Loucy (cell line): ENCODE data around the gene PKHD1.

ENCODE experiments used
- H2AFZ ChIP-seq: fragments of 200-600 bp; sonication (generic); 2 replicates; pipeline ENCODE4 v1.6.0; 2016; ENCODE audit warnings: antibody characterized with exemption, mild to moderate bottlenecking, low read length, moderate library complexity
- H3F3A ChIP-seq: fragments of 200-600 bp; 2 replicates; pipeline ENCODE4 v1.6.0; 2016; ENCODE audit warnings: antibody characterized with exemption, low read depth, mild to moderate bottlenecking
- H3K27me3 ChIP-seq: fragments of 200-600 bp; sonication (generic); 2 replicates; pipeline ENCODE4 v1.6.1; 2014; ENCODE audit warnings: low read length, mild to moderate bottlenecking; ENCODE audit not compliant: insufficient read depth, poor library complexity, severe bottlenecking
- H3K36me3 ChIP-seq: fragments of 200-600 bp; sonication (generic); 2 replicates; pipeline ENCODE4 v1.6.1; 2016; ENCODE audit warnings: low read length; ENCODE audit not compliant: insufficient read depth
- H3K4me1 ChIP-seq: fragments of 200-600 bp; sonication (generic); 2 replicates; pipeline ENCODE4 v1.5.1; 2014; ENCODE audit warnings: low read length, mild to moderate bottlenecking; ENCODE audit not compliant: insufficient read depth, poor library complexity, severe bottlenecking
- H3K4me2 ChIP-seq: fragments of 200-600 bp; sonication (generic); 2 replicates; pipeline ENCODE4 v1.6.0; 2014; ENCODE audit warnings: antibody characterized with exemption, low read length, low read depth, mild to moderate bottlenecking; ENCODE audit not compliant: poor library complexity, severe bottlenecking
- H3K4me3 ChIP-seq: fragments of 200-600 bp; sonication (generic); 2 replicates; pipeline ENCODE4 v1.5.1; 2014; ENCODE audit warnings: low read length, mild to moderate bottlenecking, mixed read lengths; ENCODE audit not compliant: poor library complexity, severe bottlenecking
- H3K79me2 ChIP-seq: fragments of 200-600 bp; sonication (generic); 2 replicates; pipeline ENCODE4 v1.6.1; 2014; ENCODE audit warnings: low read length; ENCODE audit not compliant: insufficient read depth
- H3K9ac ChIP-seq: fragments of 200-600 bp; sonication (generic); 2 replicates; pipeline ENCODE4 v1.6.0; 2014; ENCODE audit warnings: mild to moderate bottlenecking, low read depth, low read length, moderate library complexity; ENCODE audit not compliant: poor library complexity, severe bottlenecking
- H3K9me2 ChIP-seq: fragments of 200-600 bp; sonication (generic); replicated peaks from 2 replicates; pipeline ENCODE4 v1.6.1; 2016; ENCODE audit warnings: low read depth, low read length, mixed read lengths
- H3K9me3 ChIP-seq: fragments of 200-600 bp; sonication (generic); 2 replicates; pipeline ENCODE4 v1.6.1; 2014; ENCODE audit warnings: mild to moderate bottlenecking, antibody characterized with exemption, low read length, low read depth; ENCODE audit not compliant: insufficient read depth
- H4K20me1 ChIP-seq: fragments of 200-600 bp; sonication (generic); 2 replicates; pipeline ENCODE4 v1.6.0; 2014; ENCODE audit warnings: antibody characterized with exemption, low read length, mild to moderate bottlenecking; ENCODE audit not compliant: insufficient read depth, poor library complexity, severe bottlenecking
- CTCF ChIP-seq: fragments of 200-600 bp; sonication (generic); conservative IDR thresholded peaks from 2 replicates; pipeline ENCODE4 v1.5.1; 2014; ENCODE audit warnings: mild to moderate bottlenecking, antibody characterized with exemption, low read length
- EZH2phosphoT487 ChIP-seq: fragments of 200-600 bp; IDR thresholded peaks from 2 replicates; pipeline ENCODE4 v1.6.1; 2018; ENCODE audit warnings: antibody characterized with exemption, mild to moderate bottlenecking, moderate library complexity, borderline replicate concordance

Gene PKHD1

GRCh38 chr6:52045033-52045432, 42.4 kb downstream of the PKHD1 start:
- Histone ChIP-seq H2AFZ (no peak overlapping the region), H3K4me2 (no peak overlapping the region), H3K4me3 (no peak overlapping the region), H3K9ac (no peak overlapping the region), H3K9me3 (no peaks in the 10 kb centered on the region), H3K9me2 (no peaks in the 10 kb centered on the region), H3K79me2 (no peaks in the 10 kb centered on the region), H4K20me1 (no peaks in the 10 kb centered on the region), H3K27me3 (no peaks in the 10 kb centered on the region), H3F3A (no peaks in the 10 kb centered on the region), H3K36me3 (no peaks in the 10 kb centered on the region), H3K4me1 (no peaks in the 10 kb centered on the region)
- TF ChIP-seq CTCF (no peak), EZH2phosphoT487 (no peak)

- no peaks in the 10 kb centered on the region for H3K4me1 ChIP-seq
- no peaks in the 10 kb centered on the region for H3F3A ChIP-seq
- H4K20me1 ChIP-seq: no peaks in the 10 kb centered on the region
- no peak overlapping the region for H3K4me2 ChIP-seq
- H3K9ac ChIP-seq: no peak overlapping the region
- H3K4me3 ChIP-seq: no peak overlapping the region
- H2AFZ ChIP-seq: no peak overlapping the region
- H3K9me3 ChIP-seq: no peaks in the 10 kb centered on the region
- no peaks in the 10 kb centered on the region for H3K79me2 ChIP-seq
- no peaks in the 10 kb centered on the region for H3K36me3 ChIP-seq
- no peaks in the 10 kb centered on the region for H3K27me3 ChIP-seq
- H3K9me2 ChIP-seq: no peaks in the 10 kb centered on the region
- no peak for TF ChIP-seq CTCF
- no peak for TF ChIP-seq EZH2phosphoT487
Observed at GRCh38 chr6:52042141-52042885, 45.1 kb downstream of the PKHD1 start.

- H3K79me2 ChIP-seq: no peaks in the 10 kb centered on the region
- TF ChIP-seq CTCF: no peak
- no peak for TF ChIP-seq EZH2phosphoT487
- H2AFZ ChIP-seq: no peak overlapping the region
- no peaks in the 10 kb centered on the region for H3F3A ChIP-seq
- no peaks in the 10 kb centered on the region for H3K36me3 ChIP-seq
- H4K20me1 ChIP-seq: no peaks in the 10 kb centered on the region
- H3K4me2 ChIP-seq: no peak overlapping the region
- no peaks in the 10 kb centered on the region for H3K27me3 ChIP-seq
- no peak overlapping the region for H3K9ac ChIP-seq
- no peaks in the 10 kb centered on the region for H3K9me3 ChIP-seq
- no peaks in the 10 kb centered on the region for H3K4me1 ChIP-seq
- H3K4me3 ChIP-seq: no peak overlapping the region
- H3K9me2 ChIP-seq: no peaks in the 10 kb centered on the region
Observed at GRCh38 chr6:52041134-52041533, 46.3 kb downstream of the PKHD1 start.
